ENCODE results near the gene IKZF2.
A peak's percentile ranks its signal among the peaks of the same experiment; 100 is the strongest.

IKZF2 gene

GRCh38 chr2:213152065-213152794 lies 818 bp upstream of the IKZF2 start:
- DNase-seq: peak; percentile 49

- no peak for DNase-seq
Observed at GRCh38 chr2:213150315-213151097, 906 bp downstream of the IKZF2 start.

- no peak for DNase-seq
Observed at GRCh38 chr2:213149949-213150314, 1.5 kb downstream of the IKZF2 start.

GRCh38 chr2:213149294-213149875 lies 2.0 kb downstream of the IKZF2 start:
- no peak for DNase-seq

GRCh38 chr2:213148572-213149261 lies 2.7 kb downstream of the IKZF2 start:
- no peak for DNase-seq

GRCh38 chr2:213147538-213147937 lies 3.9 kb downstream of the IKZF2 start:
- DNase-seq: no peak

- no peak for DNase-seq
Observed at GRCh38 chr2:213145715-213146242, 5.6 kb downstream of the IKZF2 start.

- no peak for DNase-seq
Observed at GRCh38 chr2:213137064-213137463, 14.3 kb downstream of the IKZF2 start.

- DNase-seq: no peak
Observed at GRCh38 chr2:213129311-213129710, 22.1 kb downstream of the IKZF2 start.

- no peak for DNase-seq
Observed at GRCh38 chr2:213125646-213126347, 25.6 kb downstream of the IKZF2 start.

GRCh38 chr2:213122725-213123124 lies 28.7 kb downstream of the IKZF2 start:
- DNase-seq: no peak

GRCh38 chr2:213121690-213122089 lies 29.7 kb downstream of the IKZF2 start:
- DNase-seq: no peak

GRCh38 chr2:213119061-213119809 lies 32.2 kb downstream of the IKZF2 start:
- DNase-seq: no peak

- no peak for DNase-seq
Observed at GRCh38 chr2:213108308-213108707, 43.1 kb downstream of the IKZF2 start.

- no peak for DNase-seq
Observed at GRCh38 chr2:213107728-213108127, 43.7 kb downstream of the IKZF2 start.

GRCh38 chr2:213105212-213105611 lies 46.2 kb downstream of the IKZF2 start:
- DNase-seq: no peak

GRCh38 chr2:213104903-213105202 lies 46.6 kb downstream of the IKZF2 start:
- DNase-seq: no peak

GRCh38 chr2:213104092-213104902 lies 47.1 kb downstream of the IKZF2 start:
- DNase-seq: no peak

GRCh38 chr2:213101692-213102460 lies 49.5 kb downstream of the IKZF2 start:
- no peak for DNase-seq

- DNase-seq: no peak
Observed at GRCh38 chr2:213101109-213101508, 50.3 kb downstream of the IKZF2 start.

Data from T1000 (cell line).